NCI-H146 treated with DMSO at 0.1 percent for 48 hours (cell line): ENCODE results near the gene NCF2.

Source experiments
- DNase-seq: peaks from one replicate; lab custom pipeline; 2025; ENCODE audit not compliant: unreplicated experiment; lab: John Stamatoyannopoulos, UW

The NCF2 gene

GRCh38 chr1:183586455-183586854 lies 3.8 kb downstream of the NCF2 start:
- DNase-seq: no peak

- no peak for DNase-seq
Observed at GRCh38 chr1:183585038-183585437, 5.2 kb downstream of the NCF2 start.

DNA sequence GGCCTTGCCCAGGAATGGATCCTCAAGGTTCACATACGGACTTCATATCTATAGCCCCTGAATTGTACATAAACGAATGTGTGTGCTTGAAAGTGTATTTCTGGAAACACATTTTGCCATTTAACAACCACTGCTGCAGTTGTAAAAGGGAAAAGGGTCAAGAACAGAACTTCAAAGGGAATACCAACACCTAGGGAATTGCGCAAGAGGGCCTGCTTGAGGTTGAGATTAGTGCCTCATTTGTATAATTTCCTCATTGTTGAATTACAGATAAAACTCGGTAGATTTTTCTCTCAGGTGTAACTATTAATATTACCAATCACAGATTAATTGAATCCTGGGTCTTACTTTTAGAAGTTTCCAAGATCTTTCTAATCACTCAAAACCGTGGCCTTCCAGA lies 6.1 kb downstream of the NCF2 start:
- DNase-seq: no peak

DNA sequence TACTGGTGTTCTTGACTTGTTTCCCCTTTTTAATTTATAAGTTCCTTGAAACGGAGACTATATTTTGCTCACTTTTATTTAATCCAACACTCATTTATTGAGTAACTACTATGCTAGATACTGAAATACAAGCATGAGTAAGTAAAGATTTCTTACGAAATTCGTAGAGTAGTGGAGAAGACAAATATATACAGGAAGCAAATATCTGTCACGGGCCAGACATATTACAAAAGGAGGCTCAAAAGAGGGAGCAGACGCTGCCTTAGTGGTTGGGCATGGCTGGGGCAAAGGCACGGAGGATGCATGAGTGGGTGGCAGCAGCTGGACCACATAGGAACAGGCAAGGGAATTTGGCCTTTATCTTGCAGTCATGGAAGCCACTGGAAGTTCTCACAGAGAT lies 6.8 kb downstream of the NCF2 start:
- no peak for DNase-seq

- no peak for DNase-seq
Observed at GRCh38 chr1:183582021-183582713, 8.1 kb downstream of the NCF2 start.

DNA sequence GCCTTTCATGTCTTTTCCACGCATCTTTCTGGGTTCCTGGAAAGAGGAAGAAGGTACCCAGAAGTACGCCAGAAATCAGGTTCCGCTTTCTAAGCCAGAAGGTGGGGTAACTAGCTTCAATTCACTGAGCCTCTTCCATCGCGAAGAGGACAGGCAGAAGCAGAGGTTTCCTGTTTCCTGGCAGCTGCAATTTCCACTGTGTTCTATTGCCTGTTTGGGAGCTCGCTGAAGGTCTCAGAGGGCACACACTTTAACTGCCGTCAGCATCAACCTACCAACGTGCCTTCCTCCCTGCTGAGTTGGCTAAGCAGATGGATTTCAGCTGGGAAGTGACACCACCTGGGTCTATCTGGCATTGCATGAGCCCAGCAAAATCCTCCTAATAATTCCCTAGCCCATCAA lies 10.0 kb downstream of the NCF2 start:
- no peak for DNase-seq

DNA sequence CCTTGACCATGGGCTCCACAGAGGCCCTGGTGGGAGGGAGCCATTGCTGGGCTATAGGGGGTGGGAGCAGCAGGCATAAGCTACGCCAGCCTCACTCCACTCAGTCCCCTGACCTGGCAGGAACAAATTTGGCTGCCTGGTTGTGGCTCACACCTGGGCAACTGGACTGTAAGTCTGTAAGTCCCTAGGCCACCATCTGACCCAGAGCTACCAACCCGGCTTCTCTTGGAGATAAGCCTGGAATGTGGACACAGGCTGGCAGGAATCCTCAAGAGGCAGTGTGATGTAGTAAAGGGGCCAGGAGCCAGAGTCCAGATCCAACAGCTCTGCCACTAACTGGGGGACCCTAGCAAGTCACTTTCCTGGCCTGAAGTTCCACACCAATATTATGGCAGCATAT lies 11.4 kb downstream of the NCF2 start:
- no peak for DNase-seq

GRCh38 chr1:183577897-183578465 lies 12.3 kb downstream of the NCF2 start:
- no peak for DNase-seq

- no peak for DNase-seq
Observed at GRCh38 chr1:183576537-183576936, 13.7 kb downstream of the NCF2 start.

DNA sequence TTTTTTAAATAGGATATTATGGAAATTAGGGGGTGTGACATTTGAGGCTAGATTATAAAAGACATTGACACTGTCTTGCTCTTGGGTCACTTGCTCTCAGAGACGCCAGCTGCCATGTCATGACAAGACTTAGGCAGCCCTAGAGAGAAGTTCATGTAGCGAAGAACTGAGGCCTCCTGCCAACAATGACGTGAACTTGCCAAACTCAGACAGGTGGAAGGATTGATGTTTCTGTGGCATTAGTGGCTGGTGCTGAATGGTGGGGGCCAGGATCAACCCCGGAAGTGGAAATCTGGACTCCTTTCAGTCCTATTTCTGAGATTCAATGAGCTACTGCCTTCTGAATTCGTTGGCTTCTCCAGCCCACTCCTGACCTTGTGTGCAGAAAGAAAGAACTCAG lies 14.7 kb downstream of the NCF2 start:
- no peak for DNase-seq

DNA sequence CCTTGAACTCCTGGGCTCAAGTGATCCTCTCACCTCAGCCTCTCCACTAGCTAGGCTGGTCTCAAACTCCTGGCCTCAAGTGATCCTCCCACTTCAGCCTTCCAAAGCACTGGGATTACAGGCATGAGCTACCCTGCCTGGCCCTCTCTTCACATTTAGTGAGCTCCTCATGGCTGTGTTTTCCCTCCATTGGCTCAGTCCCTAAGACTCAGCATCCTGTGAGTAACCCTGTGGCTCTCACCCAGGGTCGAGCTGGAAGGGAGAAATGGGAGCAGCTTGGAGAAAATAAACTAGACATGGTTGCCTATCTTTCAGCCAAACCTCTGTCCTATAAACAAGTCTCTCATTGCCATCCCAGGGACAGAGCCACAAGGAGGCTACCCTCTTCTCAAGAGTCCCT lies 17.5 kb downstream of the NCF2 start:
- no peak for DNase-seq

- no peak for DNase-seq
Observed at GRCh38 chr1:183571678-183572268, 18.5 kb downstream of the NCF2 start.

DNA sequence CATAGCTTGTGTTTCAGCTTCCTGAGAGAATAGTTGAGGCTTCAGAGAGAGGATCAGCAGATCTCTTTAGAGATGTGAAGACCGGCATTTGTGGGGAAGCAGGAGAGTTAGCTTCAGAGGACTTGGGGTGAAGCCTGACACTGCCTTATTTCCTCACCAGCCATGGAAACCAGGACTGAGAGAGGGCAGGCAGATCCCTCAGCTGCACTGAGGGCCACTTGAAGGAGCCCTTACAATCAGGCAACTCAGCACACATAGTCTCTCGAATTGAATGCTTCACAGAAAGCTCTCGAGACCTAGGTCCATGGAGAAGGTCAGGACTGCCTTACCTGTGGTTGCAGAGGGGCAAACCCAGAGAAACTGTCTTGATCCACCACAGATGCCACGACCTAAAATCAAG lies 19.8 kb downstream of the NCF2 start:
- DNase-seq: no peak

DNA sequence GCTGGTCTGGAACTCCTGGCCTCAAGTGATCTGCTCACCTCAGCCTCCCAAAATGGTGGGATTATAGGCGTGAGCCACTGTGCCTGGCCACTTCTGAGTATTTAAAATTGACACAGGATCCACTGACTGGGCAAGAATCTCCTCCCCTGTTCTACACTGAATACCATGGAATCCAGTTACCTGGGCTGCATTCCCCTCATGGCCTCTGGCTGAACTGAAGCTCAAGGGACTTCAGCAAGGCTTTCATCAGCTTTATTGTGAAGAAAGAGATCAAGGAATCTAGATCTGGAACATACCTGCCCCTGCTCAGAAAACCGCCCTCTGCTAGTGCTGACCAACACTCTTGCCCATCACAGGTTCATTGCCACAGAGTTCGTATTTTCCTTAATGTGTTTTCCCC lies 20.5 kb downstream of the NCF2 start:
- DNase-seq: no peak

- no peak for DNase-seq
Observed at GRCh38 chr1:183569141-183569540, 21.1 kb downstream of the NCF2 start.

- DNase-seq: no peak
Observed at GRCh38 chr1:183568176-183569021, 21.9 kb downstream of the NCF2 start.

DNA sequence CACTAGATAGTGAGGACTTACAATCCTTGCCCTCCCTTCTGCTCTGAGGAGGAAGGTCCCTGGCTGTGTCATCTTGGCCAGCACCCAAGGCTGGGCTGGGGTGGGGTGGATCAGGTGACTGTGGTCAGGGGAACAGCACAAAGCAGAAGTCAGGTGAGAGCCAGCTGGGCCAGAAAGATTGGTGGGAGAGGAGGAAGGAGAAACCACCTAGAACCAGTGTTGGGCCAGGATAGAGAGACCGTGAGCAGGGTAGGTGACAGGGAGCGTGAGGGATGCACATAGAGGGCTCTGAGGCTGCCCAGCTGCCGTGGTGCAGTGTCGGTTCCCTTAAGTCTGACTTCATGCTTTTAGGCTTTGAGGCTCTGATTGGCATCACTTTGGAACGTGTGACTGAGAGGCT lies 22.7 kb downstream of the NCF2 start:
- DNase-seq: no peak

DNA sequence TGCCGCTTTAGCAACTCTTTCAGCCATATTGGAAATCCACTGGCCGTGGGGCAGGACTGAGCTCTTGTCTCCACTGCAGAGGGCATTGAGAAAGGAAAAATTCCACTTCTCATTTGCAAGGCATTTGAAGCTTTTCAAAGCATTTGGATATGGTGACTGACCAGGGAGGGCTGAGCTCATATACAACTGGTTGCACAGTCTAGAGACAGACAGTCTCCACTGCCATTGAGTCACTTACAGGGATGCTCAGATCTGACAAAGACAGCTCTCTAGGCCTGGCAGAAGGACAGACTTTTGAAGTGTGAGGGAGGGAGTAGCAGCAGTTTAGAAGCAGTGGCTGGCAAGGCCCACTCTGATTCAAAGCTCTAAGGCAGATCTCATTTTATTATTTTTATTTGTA lies 24.2 kb downstream of the NCF2 start:
- no peak for DNase-seq

DNA sequence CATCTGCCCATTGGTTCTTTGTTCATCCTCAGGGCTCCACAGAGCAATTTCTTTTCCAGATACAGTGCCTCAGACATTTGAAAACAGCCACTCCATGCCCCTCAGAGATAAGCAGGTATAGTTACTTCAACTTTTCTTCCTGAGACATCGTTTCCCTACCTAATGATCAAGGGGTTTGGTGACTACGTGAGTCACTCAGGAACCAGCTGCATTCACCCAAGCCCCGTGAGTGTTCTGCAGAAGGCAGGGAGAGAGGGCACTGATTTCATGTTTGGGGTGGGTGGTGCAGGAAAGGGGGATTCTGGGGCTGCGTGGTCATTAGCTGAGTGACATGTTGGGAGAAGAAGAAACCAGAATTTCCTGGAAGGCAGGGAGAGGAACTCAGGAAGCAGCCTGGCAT lies 25.0 kb downstream of the NCF2 start:
- no peak for DNase-seq

- DNase-seq: no peak
Observed at GRCh38 chr1:183562701-183563100, 27.6 kb downstream of the NCF2 start.

DNA sequence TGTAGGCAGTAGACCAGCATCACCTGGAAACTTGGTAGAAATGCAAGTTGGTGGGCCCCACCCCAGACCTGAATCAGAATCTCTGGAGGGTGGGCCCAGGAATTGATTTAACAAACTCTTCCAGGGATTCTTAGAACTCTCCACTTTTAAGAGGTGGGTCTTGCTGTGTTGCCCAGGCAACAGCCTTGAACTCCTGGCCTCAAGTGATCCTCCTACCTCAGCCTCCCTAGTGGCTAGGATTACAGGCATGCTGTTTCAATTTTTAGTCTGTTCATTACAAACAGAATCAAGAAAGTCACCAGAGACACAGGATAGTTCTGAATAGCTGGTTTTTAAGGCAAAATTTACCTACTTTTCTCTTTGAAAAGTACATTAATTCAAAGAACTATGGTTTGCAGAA lies 31.2 kb downstream of the NCF2 start:
- no peak for DNase-seq

- DNase-seq: no peak
Observed at GRCh38 chr1:183554577-183554976, 35.7 kb downstream of the NCF2 start.
